ENCODE measurements around the gene TBC1D7.

The TBC1D7 gene

DNA sequence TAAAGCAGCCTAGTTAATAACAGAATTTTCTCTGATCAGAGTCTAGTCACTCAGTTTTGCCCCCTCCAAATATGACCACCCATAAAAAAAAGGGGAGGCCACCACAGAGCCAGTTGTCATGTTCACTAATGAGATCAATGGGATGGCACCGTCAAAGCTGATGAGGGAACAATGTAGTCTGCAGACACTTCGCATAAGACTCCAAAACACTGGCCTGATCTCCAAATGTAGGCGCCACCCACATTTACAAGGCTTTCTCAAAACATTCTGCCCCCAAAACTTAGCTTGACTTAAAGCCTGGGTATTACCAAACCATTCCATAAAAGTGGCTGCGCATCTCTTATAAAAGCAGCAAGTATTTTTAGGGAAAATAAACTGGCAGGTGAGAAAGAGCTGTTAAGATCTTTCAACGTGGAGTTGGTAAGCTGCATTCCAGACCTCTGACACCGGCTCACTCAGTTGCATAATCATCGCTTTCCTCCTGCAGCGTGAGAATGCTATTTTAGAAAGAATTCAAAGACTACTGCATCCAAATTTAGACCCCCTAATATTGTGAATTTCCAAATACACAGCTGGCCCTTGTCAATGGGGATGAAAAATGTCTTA is 59.3 kb downstream of the TBC1D7 start:
- Histone ChIP-seq H3K4me3 (ENCODE audit: low read depth, low read length) (no peak overlapping the region), H3K36me3 (ENCODE audit: control insufficient read depth, insufficient read depth, low read length) (no peaks in the 10 kb centered on the region), H3K9ac (ENCODE audit: low read depth, low read length) (no peak overlapping the region), H3K4me1 (ENCODE audit: control insufficient read depth, insufficient read depth, low read length) (peaks cover 13% of the 10 kb centered on the region), H3K27ac (ENCODE audit: low read depth, low read length) (peak overlapping the region; percentile 60), H3K9me3 (ENCODE audit: control insufficient read depth, insufficient read depth, low read length) (no peaks in the 10 kb centered on the region), H3K27me3 (ENCODE audit: control insufficient read depth, insufficient read depth, low read length) (no peaks in the 10 kb centered on the region)

DNA sequence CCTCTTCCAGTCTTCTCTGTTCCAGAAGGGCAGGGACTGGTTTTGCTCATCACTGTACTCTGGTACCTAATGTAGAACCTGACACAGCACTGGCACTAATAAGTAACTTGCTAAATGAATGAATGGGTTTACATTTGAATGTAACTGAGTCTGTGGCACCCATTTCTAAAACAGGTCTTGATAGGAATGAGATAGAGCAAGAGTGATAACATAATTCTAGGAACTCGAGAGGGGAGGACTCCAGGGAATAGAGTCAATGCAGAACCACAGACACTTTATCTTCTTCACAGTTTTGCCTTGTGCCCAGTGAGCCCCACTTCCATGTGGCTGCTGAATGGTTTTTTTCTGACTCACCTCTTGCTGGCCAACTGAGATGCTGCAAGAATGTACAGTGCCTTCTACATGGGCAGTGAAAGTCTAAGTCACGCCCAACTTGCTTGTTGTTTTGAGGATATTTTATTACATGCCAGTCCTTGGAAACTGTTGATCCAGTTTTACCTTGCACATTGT is 61.1 kb downstream of the TBC1D7 start:
- Histone ChIP-seq H3K27ac (ENCODE audit: low read depth, low read length) (no peak overlapping the region), H3K4me3 (ENCODE audit: low read depth, low read length) (no peak overlapping the region), H3K9me3 (ENCODE audit: control insufficient read depth, insufficient read depth, low read length) (no peaks in the 10 kb centered on the region), H3K36me3 (ENCODE audit: control insufficient read depth, insufficient read depth, low read length) (no peaks in the 10 kb centered on the region), H3K4me1 (ENCODE audit: control insufficient read depth, insufficient read depth, low read length) (peaks cover 12% of the 10 kb centered on the region; the same call in 1 of the 2 replicates), H3K27me3 (ENCODE audit: control insufficient read depth, insufficient read depth, low read length) (no peaks in the 10 kb centered on the region), H3K9ac (ENCODE audit: low read depth, low read length) (no peak overlapping the region)

DNA sequence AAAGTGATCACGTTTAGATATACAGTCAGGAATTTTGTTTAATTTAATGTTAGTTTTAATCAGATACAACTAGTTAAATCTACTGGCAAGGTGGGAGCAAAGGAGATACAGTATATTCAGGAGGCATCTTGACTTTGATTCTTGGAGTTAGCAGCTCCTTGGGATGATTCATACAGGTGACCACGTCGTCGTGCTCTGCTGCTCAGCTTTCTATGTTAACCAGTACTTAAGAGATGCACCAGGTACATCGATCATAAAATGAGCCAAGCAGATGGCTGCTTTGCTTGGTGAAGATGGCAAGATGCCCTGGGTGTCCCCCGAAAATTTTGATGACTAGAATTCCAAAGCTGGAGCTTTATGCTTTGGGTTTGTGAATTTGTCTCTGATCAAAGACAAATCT is 64.7 kb downstream of the TBC1D7 start:
- Histone ChIP-seq H3K27me3 (ENCODE audit: control insufficient read depth, insufficient read depth, low read length) (no peaks in the 10 kb centered on the region), H3K4me3 (ENCODE audit: low read depth, low read length) (no peak overlapping the region), H3K9me3 (ENCODE audit: control insufficient read depth, insufficient read depth, low read length) (no peaks in the 10 kb centered on the region), H3K4me1 (ENCODE audit: control insufficient read depth, insufficient read depth, low read length) (peaks cover 6% of the 10 kb centered on the region), H3K36me3 (ENCODE audit: control insufficient read depth, insufficient read depth, low read length) (no peaks in the 10 kb centered on the region), H3K9ac (ENCODE audit: low read depth, low read length) (no peak overlapping the region), H3K27ac (ENCODE audit: low read depth, low read length) (no peak overlapping the region)

DNA sequence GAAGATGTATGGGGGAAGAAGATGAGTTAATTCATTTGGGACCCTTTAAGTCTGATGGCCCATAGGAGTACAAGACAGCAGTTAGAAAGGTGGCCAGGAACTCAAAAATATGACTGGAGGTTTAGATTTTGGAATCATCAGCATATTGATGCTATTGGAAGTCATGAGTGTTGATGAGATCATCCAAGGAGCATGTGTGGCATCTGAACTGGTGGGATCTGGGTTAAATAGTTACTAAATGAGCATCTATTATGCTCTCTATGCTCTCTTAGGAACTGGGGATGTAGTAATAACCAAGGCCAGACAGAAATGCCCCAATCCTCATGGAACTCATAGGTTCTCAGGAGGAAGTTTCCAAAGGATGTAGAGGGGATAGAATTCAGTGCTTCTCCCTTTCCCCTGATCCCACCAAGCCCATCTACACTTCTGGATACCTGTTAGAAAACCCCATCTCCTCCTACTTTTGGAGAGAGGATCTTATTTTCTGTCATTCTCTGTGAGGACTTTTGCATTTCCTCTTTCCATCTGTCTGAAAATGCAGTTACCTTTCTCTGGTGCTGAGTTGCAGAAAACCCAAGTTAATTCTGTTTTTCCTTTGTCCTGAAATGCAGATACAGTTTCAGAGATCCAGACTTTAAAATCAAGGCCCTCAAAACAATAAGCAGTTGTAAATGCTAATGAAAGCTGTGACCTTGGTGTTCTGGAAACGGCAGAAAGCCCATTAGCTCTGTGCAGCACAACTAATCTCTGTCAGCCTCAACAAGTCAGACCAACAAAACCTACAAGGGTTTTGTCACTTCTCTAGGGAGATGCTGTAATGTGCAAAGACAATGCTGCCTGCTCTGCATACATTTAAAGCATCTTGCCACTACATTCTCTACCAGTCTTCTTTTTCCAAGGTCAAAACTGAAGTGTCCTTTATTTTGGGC is 65.8 kb downstream of the TBC1D7 start:
- Histone ChIP-seq H3K4me1 (ENCODE audit: control insufficient read depth, insufficient read depth, low read length) (peaks cover 2% of the 10 kb centered on the region; the same call in 1 of the 2 replicates), H3K4me3 (ENCODE audit: low read depth, low read length) (no peak overlapping the region), H3K36me3 (ENCODE audit: control insufficient read depth, insufficient read depth, low read length) (no peaks in the 10 kb centered on the region), H3K27me3 (ENCODE audit: control insufficient read depth, insufficient read depth, low read length) (no peaks in the 10 kb centered on the region), H3K9me3 (ENCODE audit: control insufficient read depth, insufficient read depth, low read length) (no peaks in the 10 kb centered on the region), H3K9ac (ENCODE audit: low read depth, low read length) (no peak overlapping the region), H3K27ac (ENCODE audit: low read depth, low read length) (no peak overlapping the region)

DNA sequence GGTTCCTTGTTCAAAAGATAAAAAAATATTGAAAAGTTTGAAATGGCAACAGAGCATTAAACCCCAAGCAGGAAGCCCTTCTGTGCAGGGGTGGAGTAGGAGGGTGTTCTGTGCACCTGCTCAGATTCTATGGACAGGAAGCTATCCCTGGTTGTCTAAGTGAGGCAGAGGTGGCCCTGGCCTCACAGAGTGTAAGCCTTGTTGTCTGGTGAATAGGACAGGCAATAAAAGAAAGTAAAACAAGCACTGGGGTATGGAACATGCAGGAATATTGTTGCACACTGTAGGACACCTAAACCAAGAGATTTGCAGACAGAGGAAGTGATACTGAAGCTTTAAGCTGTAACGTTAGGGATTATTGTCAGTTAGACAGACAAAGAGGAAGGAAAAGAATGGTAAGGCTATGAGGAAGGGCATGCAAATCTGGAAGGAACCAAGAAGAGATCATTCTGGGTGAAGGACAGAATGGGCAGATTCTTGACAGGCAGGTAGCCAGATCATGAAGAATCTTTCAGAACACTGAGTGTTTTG is 66.8 kb downstream of the TBC1D7 start:
- H3K4me3 ChIP-seq (ENCODE audit: low read depth, low read length) = no peak overlapping the region
- peaks cover 2% of the 10 kb centered on the region; the same call in 1 of the 2 replicates for H3K4me1 ChIP-seq (ENCODE audit: control insufficient read depth, insufficient read depth, low read length)
- H3K36me3 ChIP-seq (ENCODE audit: control insufficient read depth, insufficient read depth, low read length) = no peaks in the 10 kb centered on the region
- no peaks in the 10 kb centered on the region for H3K27me3 ChIP-seq (ENCODE audit: control insufficient read depth, insufficient read depth, low read length)
- H3K27ac ChIP-seq (ENCODE audit: low read depth, low read length) = no peak overlapping the region
- no peaks in the 10 kb centered on the region for H3K9me3 ChIP-seq (ENCODE audit: control insufficient read depth, insufficient read depth, low read length)
- H3K9ac ChIP-seq (ENCODE audit: low read depth, low read length) = no peak overlapping the region

DNA sequence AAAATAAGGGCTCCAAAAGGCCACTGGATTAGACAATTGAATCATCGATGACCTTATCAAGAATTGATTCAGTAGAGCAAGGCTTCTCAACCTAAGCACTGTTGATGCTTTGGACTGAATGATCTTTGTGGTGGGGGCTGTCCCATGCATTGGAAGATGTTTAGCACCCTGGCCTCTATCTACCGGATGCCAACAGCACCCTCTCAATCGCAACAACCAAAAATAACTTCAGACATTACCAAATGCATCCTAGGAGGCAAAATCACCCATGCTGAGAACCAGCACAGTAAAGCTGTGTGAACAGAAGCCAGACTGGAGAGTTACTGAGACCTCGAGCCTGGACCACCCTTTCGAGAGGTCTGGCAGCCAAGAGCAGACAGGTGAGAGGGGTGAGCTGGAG is 67.5 kb downstream of the TBC1D7 start:
- no peak overlapping the region for H3K9ac ChIP-seq (ENCODE audit: low read depth, low read length)
- H3K36me3 ChIP-seq (ENCODE audit: control insufficient read depth, insufficient read depth, low read length) = no peaks in the 10 kb centered on the region
- H3K4me1 ChIP-seq (ENCODE audit: control insufficient read depth, insufficient read depth, low read length) = peaks cover 2% of the 10 kb centered on the region; the same call in 1 of the 2 replicates
- peaks cover 5% of the 10 kb centered on the region for H3K9me3 ChIP-seq (ENCODE audit: control insufficient read depth, insufficient read depth, low read length)
- no peaks in the 10 kb centered on the region for H3K27me3 ChIP-seq (ENCODE audit: control insufficient read depth, insufficient read depth, low read length)
- H3K4me3 ChIP-seq (ENCODE audit: low read depth, low read length) = no peak overlapping the region
- H3K27ac ChIP-seq (ENCODE audit: low read depth, low read length) = no peak overlapping the region

DNA sequence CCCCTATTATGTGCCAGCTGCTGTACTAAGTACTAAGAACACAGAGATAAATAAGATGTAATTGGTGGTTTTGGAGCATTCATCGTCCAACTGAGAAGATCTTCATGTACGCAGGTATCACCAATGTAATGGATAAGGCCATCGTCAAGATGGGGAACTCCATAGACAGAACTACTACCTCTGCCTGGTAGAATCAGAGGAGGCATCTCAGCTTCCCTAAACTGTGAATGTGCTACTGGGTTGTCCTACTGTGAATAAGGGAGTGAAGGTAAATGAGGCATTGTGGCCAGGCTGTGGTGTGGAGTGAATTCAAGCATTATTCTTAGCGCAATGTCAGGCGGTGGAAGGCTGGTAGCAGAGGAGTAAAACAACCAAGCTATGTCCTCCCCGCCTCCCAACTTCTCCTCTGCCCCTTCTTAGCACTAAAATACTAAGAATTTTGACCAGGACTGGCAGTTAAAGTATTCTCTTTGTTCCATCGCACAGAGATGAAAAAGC is 68.2 kb downstream of the TBC1D7 start:
- Histone ChIP-seq H3K27ac (ENCODE audit: low read depth, low read length) (no peak overlapping the region), H3K4me3 (ENCODE audit: low read depth, low read length) (no peak overlapping the region), H3K4me1 (ENCODE audit: control insufficient read depth, insufficient read depth, low read length) (peaks cover 2% of the 10 kb centered on the region; the same call in 1 of the 2 replicates)

DNA sequence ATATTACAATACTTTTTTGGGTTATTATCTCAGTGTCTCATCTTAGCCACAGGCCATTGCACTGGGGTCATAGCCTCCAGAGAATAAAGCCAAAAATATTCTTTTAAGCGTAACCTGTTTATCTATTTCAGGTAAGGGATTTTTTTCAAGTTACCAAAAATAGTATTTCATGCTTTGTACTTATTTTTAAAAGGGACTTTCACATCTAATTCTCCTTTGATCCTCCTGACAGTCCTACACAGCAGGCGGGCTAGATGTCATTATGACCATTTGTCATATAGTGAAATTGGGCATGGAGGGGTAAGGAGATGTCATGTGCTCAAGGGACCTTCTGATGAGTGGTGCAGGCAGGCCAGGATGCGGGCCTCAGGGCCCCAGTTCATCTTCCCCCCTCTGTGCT is 68.9 kb downstream of the TBC1D7 start:
- Histone ChIP-seq H3K9me3 (ENCODE audit: control insufficient read depth, insufficient read depth, low read length) (peaks cover 13% of the 10 kb centered on the region), H3K4me1 (ENCODE audit: control insufficient read depth, insufficient read depth, low read length) (peaks cover 2% of the 10 kb centered on the region; the same call in 1 of the 2 replicates), H3K9ac (ENCODE audit: low read depth, low read length) (no peak overlapping the region), H3K27me3 (ENCODE audit: control insufficient read depth, insufficient read depth, low read length) (no peaks in the 10 kb centered on the region), H3K36me3 (ENCODE audit: control insufficient read depth, insufficient read depth, low read length) (no peaks in the 10 kb centered on the region), H3K27ac (ENCODE audit: low read depth, low read length) (no peak overlapping the region), H3K4me3 (ENCODE audit: low read depth, low read length) (no peak overlapping the region)

More for the DNA sequence above, 68.2 kb downstream of the TBC1D7 start:
- Histone ChIP-seq H3K9me3 (ENCODE audit: control insufficient read depth, insufficient read depth, low read length) (peaks cover 11% of the 10 kb centered on the region), H3K27me3 (ENCODE audit: control insufficient read depth, insufficient read depth, low read length) (no peaks in the 10 kb centered on the region), H3K9ac (ENCODE audit: low read depth, low read length) (no peak overlapping the region), H3K36me3 (ENCODE audit: control insufficient read depth, insufficient read depth, low read length) (no peaks in the 10 kb centered on the region)

DNA sequence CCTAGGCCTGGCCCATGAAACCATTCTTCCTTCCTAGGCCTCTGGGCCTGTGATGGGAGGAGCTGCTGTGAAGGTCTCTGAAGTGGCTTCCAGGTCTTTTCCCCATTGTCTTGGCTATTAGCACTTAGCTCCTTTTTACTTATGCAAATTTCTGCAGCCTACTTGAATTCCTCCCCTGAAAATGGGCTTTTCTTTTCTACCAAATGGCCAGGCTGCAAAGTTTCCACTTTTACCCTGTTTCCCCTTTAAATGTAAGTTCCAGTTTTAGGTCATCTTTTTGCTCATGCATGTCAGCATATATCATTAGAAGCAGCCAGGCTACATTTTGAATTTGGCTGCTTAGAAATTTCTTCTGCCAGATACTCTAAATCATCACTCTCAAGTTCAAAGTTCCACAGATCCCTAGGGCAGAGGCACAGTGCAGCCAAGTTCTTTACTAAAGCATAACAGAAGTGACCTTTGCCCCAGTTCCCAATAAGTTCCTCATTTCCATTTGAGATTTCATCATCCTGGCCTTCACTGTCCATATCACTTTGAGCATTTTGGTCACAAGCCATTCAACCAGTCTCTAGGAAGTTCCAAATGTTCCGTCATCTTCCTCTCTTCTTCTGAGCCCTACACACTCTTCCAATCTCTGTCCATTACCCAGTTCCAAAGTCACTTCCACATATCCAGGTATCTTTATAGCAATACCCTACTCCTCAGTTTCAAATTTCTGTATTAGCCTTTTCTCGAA is 71.9 kb downstream of the TBC1D7 start:
- H3K9me3 ChIP-seq (ENCODE audit: control insufficient read depth, insufficient read depth, low read length) = peaks cover 15% of the 10 kb centered on the region
- H3K27me3 ChIP-seq (ENCODE audit: control insufficient read depth, insufficient read depth, low read length) = no peaks in the 10 kb centered on the region
- H3K4me3 ChIP-seq (ENCODE audit: low read depth, low read length) = no peak overlapping the region
- H3K36me3 ChIP-seq (ENCODE audit: control insufficient read depth, insufficient read depth, low read length) = no peaks in the 10 kb centered on the region
- H3K27ac ChIP-seq (ENCODE audit: low read depth, low read length) = no peak overlapping the region
- no peak overlapping the region for H3K9ac ChIP-seq (ENCODE audit: low read depth, low read length)
- no peaks in the 10 kb centered on the region; the same call in 1 of the 2 replicates for H3K4me1 ChIP-seq (ENCODE audit: control insufficient read depth, insufficient read depth, low read length)
